SK-N-MC (cell line): ENCODE results near the gene GCSAM.

Experiments
- DNase-seq: peaks from one replicate; pipeline ENCODE4 v3.0.0-alpha.2; 2011; ENCODE audit warnings: low read depth, low spot score
- H3K27ac ChIP-seq: fragments of 200-600 bp; sonication (generic); 2 replicates; pipeline ENCODE4 v1.5.1; 2016; ENCODE audit warnings: mixed run types
- H3K36me3 ChIP-seq: fragments of 200-600 bp; sonication (generic); 2 replicates; pipeline ENCODE4 v1.6.1; 2017; ENCODE audit warnings: antibody characterized with exemption, low read length, mixed read lengths; ENCODE audit not compliant: insufficient read depth
- H3K4me3 ChIP-seq: fragments of 200-600 bp; sonication (generic); 2 replicates; pipeline ENCODE4 v1.5.1; 2016
- H3K9ac ChIP-seq: fragments of 200-600 bp; sonication (generic); 2 replicates; pipeline ENCODE4 v1.8.0; 2017; ENCODE audit warnings: mixed run types, mixed read lengths; ENCODE audit not compliant: insufficient read length
- H3K9me3 ChIP-seq: fragments of 200-600 bp; sonication (generic); 2 replicates; pipeline ENCODE4 v1.6.1; 2017; ENCODE audit warnings: low read depth, mild to moderate bottlenecking, antibody characterized with exemption, low read length, moderate library complexity, mixed read lengths
- EZH2 ChIP-seq: fragments of 200-600 bp; sonication (generic); IDR thresholded peaks from one replicate; pipeline ENCODE4 v1.6.1; 2017; ENCODE audit warnings: antibody characterized with exemption
- FOXP2 ChIP-seq: optimal IDR thresholded peaks from 2 replicates; pipeline ENCODE3; 2011; ENCODE audit warnings: mild to moderate bottlenecking, moderate library complexity; ENCODE audit not compliant: insufficient read depth; ENCODE audit errors: extremely low read length, control extremely low read depth
- POLR2AphosphoS5 ChIP-seq: IDR thresholded peaks from 2 replicates; pipeline ENCODE4 v1.6.1; 2012; ENCODE audit warnings: mild to moderate bottlenecking, low read depth, low read length, borderline replicate concordance

Gene GCSAM

DNA sequence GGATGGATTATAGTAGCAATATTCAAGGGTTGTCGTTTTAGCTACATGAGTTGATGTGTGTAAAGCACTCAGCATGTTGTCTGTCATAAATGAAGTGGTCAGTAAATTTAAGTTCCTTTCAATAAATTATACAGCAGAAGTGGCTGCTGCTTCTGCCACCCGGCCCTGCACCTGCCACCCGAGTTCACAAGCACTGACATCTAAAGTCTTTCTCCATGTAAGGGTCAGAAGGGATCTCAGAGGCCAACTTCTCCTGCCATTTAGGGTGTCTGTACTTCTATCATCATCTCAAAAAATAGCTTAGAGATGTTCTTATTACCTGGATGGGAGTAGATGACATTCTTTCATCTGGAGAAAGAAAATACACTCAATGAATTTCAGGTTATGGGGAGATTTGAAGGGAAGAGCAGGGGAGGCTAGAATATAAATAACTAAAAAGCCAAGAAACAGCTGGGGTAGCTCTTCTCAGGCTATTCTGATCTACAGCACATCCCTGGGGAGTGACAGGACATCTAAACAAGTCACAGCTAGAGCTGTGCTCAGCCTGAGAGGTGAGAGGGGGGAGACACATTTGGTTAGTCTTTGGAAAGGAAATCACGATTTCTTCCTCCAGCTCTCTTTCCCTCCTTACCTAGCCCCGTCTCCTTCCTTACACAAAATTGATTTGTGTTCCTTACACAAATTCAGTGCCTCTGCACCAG is 8.0 kb downstream of the GCSAM start:
- no peak for DNase-seq
- H3K4me3 ChIP-seq = no peak overlapping the region
- H3K9ac ChIP-seq = no peak overlapping the region
- H3K36me3 ChIP-seq = no peaks in the 10 kb centered on the region
- no peaks in the 10 kb centered on the region for H3K9me3 ChIP-seq
- H3K27ac ChIP-seq = no peak overlapping the region
- TF ChIP-seq EZH2 (no peak), POLR2AphosphoS5 (no peak), FOXP2 (no peak)

DNA sequence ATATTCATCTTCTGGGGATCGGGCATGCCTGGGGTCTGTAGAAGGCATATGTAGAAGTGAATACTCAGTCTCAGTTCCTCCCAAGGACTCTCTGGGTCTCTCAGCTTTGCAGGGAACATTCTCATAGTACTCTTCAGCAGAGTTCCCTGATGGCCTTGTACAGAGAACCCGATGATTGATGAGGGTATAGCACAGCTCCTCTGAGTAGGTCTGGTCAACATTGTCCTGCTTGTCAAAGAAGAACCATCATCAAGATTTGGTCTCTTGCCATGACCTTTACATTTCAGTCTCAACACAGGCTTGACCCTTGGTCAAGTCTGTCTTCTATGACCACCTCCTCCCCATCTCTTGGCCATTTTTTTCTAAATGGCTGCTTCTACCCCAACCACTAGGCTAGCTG is 9.5 kb downstream of the GCSAM start:
- no peak overlapping the region for H3K27ac ChIP-seq
- H3K36me3 ChIP-seq = no peaks in the 10 kb centered on the region
- H3K9me3 ChIP-seq = no peaks in the 10 kb centered on the region
- H3K9ac ChIP-seq = no peak overlapping the region
- H3K4me3 ChIP-seq = no peak overlapping the region
- no peak for DNase-seq
- TF ChIP-seq FOXP2 (no peak), EZH2 (no peak), POLR2AphosphoS5 (no peak)

DNA sequence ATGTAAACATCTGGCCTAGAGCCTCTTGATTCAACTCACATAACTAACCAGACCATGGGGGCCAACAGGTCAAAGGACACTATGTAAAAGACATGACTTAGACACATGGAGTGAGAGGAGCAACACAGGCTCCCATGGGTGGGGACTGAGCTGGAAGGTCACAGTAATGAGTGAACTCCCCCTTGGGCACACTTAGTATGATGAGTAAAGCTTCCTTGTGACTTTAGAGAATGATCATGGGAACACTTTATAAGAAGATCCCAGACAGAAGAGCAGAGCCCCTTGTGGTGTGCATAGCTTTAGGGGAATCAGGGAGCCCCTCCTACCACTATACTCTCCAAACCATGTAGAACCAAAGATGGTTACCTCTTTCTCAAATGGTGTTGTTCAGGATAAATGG is 10.2 kb downstream of the GCSAM start:
- no peak for DNase-seq
- no peaks in the 10 kb centered on the region for H3K36me3 ChIP-seq
- H3K9me3 ChIP-seq = no peaks in the 10 kb centered on the region
- H3K4me3 ChIP-seq = no peak overlapping the region
- H3K9ac ChIP-seq = no peak overlapping the region
- TF ChIP-seq EZH2 (no peak), FOXP2 (no peak), POLR2AphosphoS5 (no peak)
- no peak overlapping the region for H3K27ac ChIP-seq

DNA sequence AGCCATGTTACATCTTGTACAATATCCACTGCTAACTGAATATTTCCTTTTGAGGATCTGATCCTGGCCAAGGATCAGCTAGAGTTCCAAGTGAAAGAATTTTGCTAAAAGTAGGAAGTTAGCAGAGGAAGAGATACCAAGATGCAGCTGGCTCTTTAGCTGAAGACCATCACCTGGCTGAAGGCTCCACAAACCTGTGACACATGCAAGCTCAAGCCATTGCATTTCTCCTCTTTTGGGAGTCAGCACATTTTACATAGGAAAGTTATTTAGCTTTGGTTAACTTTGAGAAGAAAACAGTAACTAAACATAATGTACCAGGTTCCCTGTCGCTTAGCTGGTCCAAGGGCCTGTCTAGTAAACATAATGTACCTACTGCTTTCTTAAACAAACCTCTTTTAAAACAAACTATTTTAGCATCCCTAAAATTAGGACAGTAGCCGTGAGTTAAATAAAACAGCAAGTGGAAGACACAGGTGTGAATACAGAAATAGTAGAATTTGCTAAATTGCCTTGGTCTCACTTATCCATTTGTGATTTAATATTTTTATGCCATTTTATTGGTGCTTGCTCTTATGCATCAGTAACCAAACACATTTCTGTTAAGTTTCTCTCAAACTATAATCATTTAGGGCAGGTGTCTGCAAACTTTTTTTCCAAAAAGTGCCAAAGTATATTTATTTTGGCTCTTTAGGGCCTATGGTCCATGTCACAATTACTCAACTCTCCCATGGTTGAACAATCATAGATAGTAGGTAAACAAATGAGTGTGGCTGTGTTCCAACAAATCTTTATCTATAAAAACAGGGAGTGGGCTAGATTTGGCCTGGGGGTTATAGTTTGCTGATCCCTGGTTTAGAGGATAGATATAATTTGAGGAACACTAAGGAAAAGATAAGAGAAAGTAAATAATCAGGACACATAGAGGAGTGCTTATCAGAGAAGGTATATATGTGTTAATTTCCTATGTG is 11.2 kb downstream of the GCSAM start:
- H3K4me3 ChIP-seq = no peak overlapping the region
- no peak overlapping the region for H3K27ac ChIP-seq
- DNase-seq = no peak
- TF ChIP-seq POLR2AphosphoS5 (no peak), FOXP2 (no peak), EZH2 (no peak)
- no peaks in the 10 kb centered on the region for H3K36me3 ChIP-seq
- H3K9me3 ChIP-seq = no peaks in the 10 kb centered on the region
- no peak overlapping the region for H3K9ac ChIP-seq

DNA sequence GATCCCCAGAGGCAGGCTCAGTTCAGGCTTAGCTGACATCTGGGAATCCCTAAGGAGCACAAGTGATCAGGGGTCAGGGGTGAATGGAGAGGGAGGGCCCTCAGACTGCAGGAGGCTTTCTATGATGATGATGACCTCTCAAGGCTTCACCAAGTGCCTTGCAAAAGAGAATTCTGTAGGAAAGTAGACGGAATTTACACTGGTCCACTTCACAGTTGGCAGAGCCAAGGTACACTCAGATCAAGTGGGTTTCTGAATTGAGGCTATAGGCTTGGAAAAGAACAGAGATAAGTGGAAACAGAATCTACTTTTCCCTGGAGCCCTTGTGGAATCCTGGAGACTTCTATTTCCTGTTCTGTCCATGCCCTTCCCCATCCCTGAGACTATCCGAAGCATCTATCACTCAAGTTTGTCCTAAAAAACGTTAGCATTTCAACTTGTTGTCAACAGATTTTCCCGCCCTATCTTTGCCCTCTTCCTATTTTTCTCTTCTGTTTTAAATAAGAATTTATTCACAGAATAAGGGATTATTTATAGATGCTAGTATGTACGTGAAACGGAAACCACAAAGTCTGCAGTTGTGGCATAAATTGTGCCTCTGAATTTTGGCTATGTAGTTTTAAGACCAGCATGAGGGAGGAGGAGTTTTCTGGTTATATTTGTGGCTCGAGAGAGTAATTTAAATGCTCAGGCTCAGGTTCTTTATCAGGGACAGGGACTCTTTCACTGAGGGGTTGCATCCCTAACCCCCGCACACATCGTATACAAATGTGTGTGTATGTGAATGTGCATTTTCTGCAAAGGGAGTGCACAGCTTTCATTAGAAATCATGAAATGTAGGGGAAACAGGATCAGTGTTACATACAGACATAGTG is 12.8 kb downstream of the GCSAM start:
- H3K27ac ChIP-seq = 0 out of 2 replicates have a peak overlapping the region, but pooled peaks have one; percentile 33
- peak overlapping the region; percentile 40 for H3K4me3 ChIP-seq

DNA sequence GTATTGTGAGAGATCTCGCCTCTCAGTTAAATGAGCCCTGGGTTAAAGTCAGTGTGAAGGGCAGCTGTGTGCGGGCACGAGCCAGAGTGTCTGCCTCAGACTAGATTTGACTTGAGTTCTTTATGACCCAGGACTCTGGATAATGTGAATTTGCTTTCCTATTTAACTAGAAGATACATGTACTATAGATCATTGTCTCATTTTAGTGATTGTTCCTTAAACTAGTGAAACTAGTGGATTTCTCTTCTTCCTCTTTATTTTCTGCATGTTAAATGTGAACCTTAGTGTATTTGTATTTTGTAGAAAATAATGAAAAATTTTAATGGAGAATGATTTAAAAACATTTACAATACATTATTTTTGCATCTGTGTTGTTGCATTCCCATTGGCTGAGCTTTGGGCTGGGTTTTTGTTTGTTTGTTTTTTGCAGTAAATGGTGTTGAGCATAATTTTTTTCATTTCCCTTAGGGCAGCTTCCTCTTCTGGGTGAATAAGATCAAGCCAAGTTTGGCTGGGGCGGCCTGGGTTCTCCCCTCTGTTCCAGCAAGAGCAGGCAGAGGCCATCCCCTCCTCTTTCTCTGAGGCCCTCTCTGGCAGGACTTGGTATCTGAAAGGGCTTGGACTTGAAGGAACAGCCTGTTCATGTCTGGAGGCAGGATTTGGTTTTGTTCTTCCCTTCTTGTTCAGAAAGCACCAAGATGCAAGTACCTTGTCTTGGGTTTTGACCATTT is 15.0 kb downstream of the GCSAM start:
- H3K36me3 ChIP-seq = no peaks in the 10 kb centered on the region
- DNase-seq = no peak
- no peak overlapping the region for H3K9ac ChIP-seq
- no peaks in the 10 kb centered on the region for H3K9me3 ChIP-seq
- TF ChIP-seq EZH2 = no peak
- TF ChIP-seq FOXP2 = no peak
- TF ChIP-seq POLR2AphosphoS5 = no peak
- no peak overlapping the region for H3K4me3 ChIP-seq
- H3K27ac ChIP-seq = no peak overlapping the region

More for the DNA sequence above, 12.8 kb downstream of the GCSAM start:
- Histone ChIP-seq H3K9ac (peak overlapping the region; percentile 0), H3K36me3 (no peaks in the 10 kb centered on the region), H3K9me3 (no peaks in the 10 kb centered on the region)
- peak; percentile 67 for DNase-seq
- no peak for TF ChIP-seq EZH2

DNA sequence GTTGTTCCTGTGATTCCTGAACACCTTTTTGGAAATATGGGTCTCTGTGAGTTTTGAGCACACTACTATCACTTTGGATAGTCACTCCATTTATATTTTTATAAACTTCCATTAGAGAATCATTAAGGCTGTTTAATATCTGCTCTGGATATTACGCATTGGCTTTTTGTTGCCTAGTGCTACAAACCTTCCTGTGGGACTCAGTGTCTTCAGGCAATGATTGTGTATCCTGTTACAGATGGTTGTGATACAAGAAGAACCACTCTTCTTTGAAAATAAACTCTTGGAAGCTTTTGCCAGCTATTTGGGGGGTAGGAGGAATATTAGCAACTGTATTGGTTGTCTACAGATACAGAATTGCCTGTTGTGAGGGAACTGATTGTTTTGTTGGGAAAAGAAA is 15.6 kb downstream of the GCSAM start:
- Histone ChIP-seq H3K36me3 (no peaks in the 10 kb centered on the region), H3K27ac (no peak overlapping the region), H3K9ac (no peak overlapping the region), H3K9me3 (no peaks in the 10 kb centered on the region), H3K4me3 (no peak overlapping the region)
- TF ChIP-seq POLR2AphosphoS5 (no peak), FOXP2 (no peak)
- DNase-seq = no peak

DNA sequence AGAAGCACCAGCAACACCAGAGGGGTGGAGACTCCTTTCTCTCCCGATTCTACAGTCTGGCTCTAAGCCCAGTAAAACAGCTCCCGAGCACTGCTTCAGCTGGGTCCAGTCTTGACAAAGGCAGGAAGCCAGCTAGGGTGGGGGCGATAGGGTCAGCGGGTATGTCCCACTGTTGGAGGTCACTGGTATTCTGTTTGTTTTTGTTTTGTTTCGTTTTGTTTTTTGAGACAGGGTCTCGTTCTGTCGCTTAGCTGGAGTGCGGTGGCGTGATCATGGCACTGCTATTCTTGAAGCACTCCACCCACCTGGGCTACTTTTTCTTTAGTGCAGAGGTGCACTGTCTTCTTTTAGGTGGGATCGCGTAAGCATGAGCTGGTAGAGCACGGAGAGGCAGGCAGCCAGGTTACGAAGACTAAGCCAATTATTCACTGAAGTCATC is 16.3 kb downstream of the GCSAM start:
- H3K27ac ChIP-seq = no peak overlapping the region
- no peaks in the 10 kb centered on the region for H3K36me3 ChIP-seq
- no peak for TF ChIP-seq POLR2AphosphoS5
- TF ChIP-seq EZH2 = no peak
- TF ChIP-seq FOXP2 = no peak
- H3K9me3 ChIP-seq = no peaks in the 10 kb centered on the region
- DNase-seq = no peak
- no peak overlapping the region for H3K4me3 ChIP-seq
- H3K9ac ChIP-seq = no peak overlapping the region
